Kidney (tissue), 14 donors: ENCODE data around the gene FOXL1. TPM values are rescaled to one million over a fixed set of nuclear protein-coding genes. Genes with fewer than 3 reads are reported as not detected.

Experiments
- DNase-seq, 5 donors: peaks; one replicate each; pipeline ENCODE4 v3.0.0-alpha.2; 2013 to 2020
- FAIRE-seq: peaks from 2 replicates; lab custom pipeline; 2012; peaks lifted over from hg19 to GRCh38; lab: Jason Lieb, UNC
- H3K27ac ChIP-seq, 2 donors: one replicate each; pipeline ENCODE4 v1.7.0; 2013; ENCODE audit warnings: low read depth in 2 of 2, low read length in 2 of 2, inconsistent platforms in 1 of 2
- H3K27me3 ChIP-seq: one replicate; pipeline ENCODE4 v1.7.1; 2013; ENCODE audit warnings: low read length, inconsistent platforms; ENCODE audit not compliant: control insufficient read depth, insufficient read depth
- H3K36me3 ChIP-seq, 3 donors: one replicate each; pipeline versions ENCODE4 v1.7.0 to v1.7.1; 2013; ENCODE audit warnings: low read length in 3 of 3, control low read depth in 1 of 3, inconsistent platforms in 1 of 3; ENCODE audit not compliant: insufficient read depth in 3 of 3, control insufficient read depth in 2 of 3
- H3K4me1 ChIP-seq, 3 donors: one replicate each; pipeline versions ENCODE4 v1.7.0 to v1.7.1; 2013; ENCODE audit warnings: low read length in 3 of 3, inconsistent platforms in 1 of 3, low read depth in 1 of 3; ENCODE audit not compliant: control insufficient read depth in 2 of 3, insufficient read depth in 2 of 3
- H3K4me3 ChIP-seq, 3 donors: one replicate each; pipeline versions ENCODE4 v1.7.0 to v1.8.1; 2013; ENCODE audit warnings: low read length in 3 of 3, control low read depth in 1 of 3, inconsistent platforms in 1 of 3
- H3K9ac ChIP-seq, 3 donors: one replicate each; pipeline versions ENCODE4 v1.7.0 to v1.7.1; 2013; ENCODE audit warnings: low read length in 3 of 3, control low read depth in 1 of 3, inconsistent platforms in 1 of 3
- H3K9me3 ChIP-seq, 3 donors: one replicate each; pipeline versions ENCODE4 v1.7.0 to v1.7.1; 2013; ENCODE audit warnings: low read length in 3 of 3, control low read depth in 1 of 3, inconsistent platforms in 1 of 3; ENCODE audit not compliant: control insufficient read depth in 2 of 3, insufficient read depth in 1 of 3
- CTCF ChIP-seq: IDR thresholded peaks from 3 replicates; pipeline ENCODE4 v1.5.1; 2012; ENCODE audit warnings: mild to moderate bottlenecking, moderate library complexity, borderline replicate concordance; ENCODE audit not compliant: insufficient read depth; ENCODE audit errors: extremely low read depth
- intact Hi-C: fragments of 100-400 bp; cut with DNase I; formaldehyde crosslinking; loops from one replicate; pipeline ENCODE4 v1.11.1; 2022
- polyA plus RNA-seq: library from polyadenylated mRNA; stranded (reverse); fragments of 350-450 nt; fragmentation: Illumina TruSeq; extraction: RNeasy Lipid Tissue Mini Kit (QIAGEN cat#74804); gene quantifications from one replicate; pipeline ENCODE4 v1.2.3, GENCODE V29; 2014; ENCODE audit warnings: low read depth, low replicate concordance; ENCODE audit not compliant: insufficient read depth
- total RNA-seq: library from RNA; stranded (reverse); fragmentation: NEBNext Ultra II Directional; extraction: Animal tissue kit (Norgen Biotek cat#: 25700); gene quantifications from one replicate; pipeline ENCODE4 v1.2.1, GENCODE V29; 2021
- donor health status: control.
- donor health status: control.
- donor health status: control.
- donor health status: control.
- donor health status: control.
- donor health status: DM: yes; HTN: yes; CAD: no.
- donor health status: Normal renal cell carcinoma (clear cell type).

The FOXL1 gene
- total and polyA plus RNA-seq, 2 donors from 2014 or later, result 0.52 to 2.0 TPM

DNA sequence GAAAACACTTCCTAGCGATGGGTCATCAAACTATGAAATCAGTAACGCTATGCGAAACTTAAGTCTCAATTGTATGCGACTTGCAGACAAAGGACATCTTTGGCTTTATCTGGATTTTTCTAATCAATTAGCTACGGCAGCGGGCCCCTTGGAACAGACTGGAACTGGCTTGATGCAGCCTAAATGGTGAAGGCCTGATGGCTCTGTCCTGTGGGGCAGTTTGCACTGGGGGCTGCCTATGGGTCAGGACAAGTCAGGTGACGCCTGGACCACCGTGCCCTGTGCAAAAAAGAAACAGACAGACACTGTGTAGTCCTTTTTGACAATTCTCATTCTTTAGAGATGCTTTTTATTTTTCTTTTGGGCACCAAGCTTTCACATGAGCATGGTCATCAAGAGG is 45.3 kb upstream of the FOXL1 start:
- FAIRE-seq (no peak), DNase-seq (peak in 1 of 5 donors; percentile 22)
- TF ChIP-seq CTCF, result no peak
- intact Hi-C loops, result no loop called here
- Histone ChIP-seq H3K36me3 (peaks cover 0 to 6% (median 3%) of the 10 kb centered on the region in 3 donors), H3K9me3 (no peaks in the 10 kb centered on the region), H3K9ac (no peak overlapping the region), H3K27me3 (no peaks in the 10 kb centered on the region), H3K4me3 (no peak overlapping the region), H3K27ac (no peak overlapping the region), H3K4me1 (no peaks in the 10 kb centered on the region)

DNA sequence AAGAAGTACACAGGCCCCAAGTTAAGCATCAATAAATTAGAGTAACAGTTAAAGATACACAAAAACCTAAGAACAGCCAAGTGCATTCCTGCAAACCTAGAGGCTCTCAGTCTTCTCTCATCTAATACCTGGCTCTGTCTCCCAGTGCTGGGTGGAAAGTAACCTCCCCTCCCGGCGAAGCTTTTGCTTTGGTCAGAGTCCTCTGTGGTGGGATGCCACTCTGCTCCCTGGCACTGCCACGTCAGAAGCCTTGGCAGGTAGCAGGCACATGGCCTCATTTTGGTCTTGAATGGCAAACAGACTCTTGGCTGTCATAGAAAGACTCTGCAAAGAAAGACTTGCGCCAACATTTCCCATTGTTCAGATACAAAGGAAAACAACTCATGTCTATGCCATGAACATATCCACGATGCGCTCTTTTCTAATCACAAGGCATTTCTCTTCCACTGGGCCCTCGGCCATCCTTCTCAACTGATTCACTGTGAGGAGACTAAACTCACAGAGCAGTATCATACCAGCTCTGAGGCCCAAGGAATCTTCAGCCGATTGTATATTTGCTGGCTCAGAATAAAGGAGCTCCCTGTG is 44.5 kb upstream of the FOXL1 start:
- Histone ChIP-seq H3K9ac (no peak overlapping the region), H3K27me3 (no peaks in the 10 kb centered on the region), H3K27ac (no peak overlapping the region), H3K36me3 (peaks cover 0 to 14% (median 6%) of the 10 kb centered on the region in 3 donors), H3K4me3 (no peak overlapping the region), H3K9me3 (no peaks in the 10 kb centered on the region), H3K4me1 (no peaks in the 10 kb centered on the region)
- intact Hi-C loops, result no loop called here
- FAIRE-seq, result no peak
- no peak for TF ChIP-seq CTCF
- DNase-seq, result peak in 1 of 5 donors; percentile 35

DNA sequence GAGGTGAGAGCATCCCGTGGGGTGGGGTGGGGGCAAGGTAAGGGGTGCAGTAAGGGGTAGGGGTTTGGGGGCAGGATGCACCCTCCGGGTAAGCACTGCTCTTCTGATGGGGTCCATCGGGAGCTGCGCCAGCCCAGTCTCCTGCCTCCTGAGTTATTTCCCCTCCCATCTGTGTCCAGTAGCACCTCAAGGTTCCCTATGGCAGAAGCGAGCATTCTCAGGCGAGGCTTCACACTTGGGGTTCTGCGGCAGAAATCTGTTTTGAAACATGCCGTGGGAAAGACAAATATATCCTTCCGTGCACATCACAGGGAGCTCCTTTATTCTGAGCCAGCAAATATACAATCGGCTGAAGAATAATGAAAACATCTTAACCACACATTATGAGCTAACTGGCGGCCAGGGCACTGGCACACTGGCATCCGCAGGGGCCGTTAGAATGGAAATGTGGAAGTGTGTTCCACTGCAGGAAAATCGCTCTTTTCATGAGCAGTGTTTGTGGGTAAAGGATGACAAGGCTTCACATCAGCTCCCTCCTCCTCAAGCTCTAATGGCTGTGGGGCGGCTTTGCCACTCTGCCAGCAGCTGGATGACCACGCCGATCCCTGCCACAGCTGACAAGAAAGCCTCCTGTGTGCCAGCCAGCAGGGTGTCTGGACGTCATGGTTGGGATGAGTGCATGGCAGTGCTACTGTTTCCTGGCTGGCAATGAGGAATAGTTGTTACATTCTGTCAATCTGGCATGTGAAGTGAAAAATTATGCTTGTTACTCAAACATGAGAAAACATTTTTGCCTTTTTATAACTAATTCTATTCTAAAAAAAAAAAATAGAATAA is 43.4 kb upstream of the FOXL1 start:
- H3K9me3 ChIP-seq, result no peaks in the 10 kb centered on the region
- no peak for FAIRE-seq
- no peak overlapping the region for H3K9ac ChIP-seq
- no peak for TF ChIP-seq CTCF
- no peaks in the 10 kb centered on the region for H3K4me1 ChIP-seq
- peak in 1 of 5 donors; percentile 18 for DNase-seq
- intact Hi-C loops, result no loop called here
- peaks cover 3 to 25% (median 9%) of the 10 kb centered on the region in 3 donors for H3K36me3 ChIP-seq
- H3K27ac ChIP-seq, result no peak overlapping the region
- no peak overlapping the region for H3K4me3 ChIP-seq
- H3K27me3 ChIP-seq, result no peaks in the 10 kb centered on the region
